SK-N-SH treated with all-trans-retinoic acid at 6 μM for 48 hours (cell line): Measurements from ENCODE around the gene ZNF473.

ENCODE experiments used
- ATAC-seq: fragments of 200-7000 bp; cut with Tn5 transposase; 3 replicates; pipeline ENCODE4 v1.9.1; 2020; ENCODE audit warnings: mild to moderate bottlenecking, moderate library complexity
- ARNTL ChIP-seq: fragments of 450-650 bp; formaldehyde crosslinking; IDR thresholded peaks from 2 replicates; pipeline ENCODE4 v1.5.0; 2020; ENCODE audit warnings: low read depth, mild to moderate bottlenecking, moderate library complexity, borderline replicate concordance
- CREB5 ChIP-seq: fragments of 250-450 bp; sonication (Bioruptor Pico); IDR thresholded peaks from 2 replicates; pipeline ENCODE4 v1.5.1; 2020; ENCODE audit warnings: low read depth, mild to moderate bottlenecking, moderate library complexity
- CSDC2 ChIP-seq: fragments of 250-450 bp; sonication (Bioruptor Pico); IDR thresholded peaks from 2 replicates; pipeline ENCODE4 v1.5.0; 2020; ENCODE audit warnings: mild to moderate bottlenecking, moderate library complexity
- CSRNP3 ChIP-seq: fragments of 250-450 bp; sonication (Bioruptor Pico); IDR thresholded peaks from 2 replicates; pipeline ENCODE4 v1.5.1; 2021; ENCODE audit warnings: mild to moderate bottlenecking, moderate library complexity
- ESRRG ChIP-seq: fragments of 250-450 bp; sonication (Bioruptor Pico); IDR thresholded peaks from 2 replicates; pipeline ENCODE4 v1.6.1; 2021; ENCODE audit warnings: mild to moderate bottlenecking
- GLIS3 ChIP-seq: fragments of 250-450 bp; sonication (Bioruptor Pico); IDR thresholded peaks from 2 replicates; pipeline ENCODE4 v1.5.0; 2020; ENCODE audit warnings: mild to moderate bottlenecking, moderate library complexity
- OSR1 ChIP-seq: fragments of 250-450 bp; sonication (Bioruptor Pico); IDR thresholded peaks from 2 replicates; pipeline ENCODE4 v1.8.0; 2022; ENCODE audit warnings: moderate library complexity, mild to moderate bottlenecking, inconsistent platforms
- PATZ1 ChIP-seq: fragments of 250-450 bp; sonication (Bioruptor Pico); IDR thresholded peaks from 2 replicates; pipeline ENCODE4 v1.8.0; 2020; ENCODE audit warnings: mild to moderate bottlenecking, moderate library complexity, borderline replicate concordance
- POU6F1 ChIP-seq: fragments of 250-450 bp; sonication (Bioruptor Pico); IDR thresholded peaks from 2 replicates; pipeline ENCODE4 v1.8.0; 2021; ENCODE audit warnings: low read depth, mild to moderate bottlenecking, moderate library complexity, borderline replicate concordance
- RARB ChIP-seq: fragments of 250-450 bp; sonication (Bioruptor Pico); IDR thresholded peaks from 2 replicates; pipeline ENCODE4 v1.8.0; 2021; ENCODE audit warnings: mild to moderate bottlenecking, moderate library complexity
- TCF4 ChIP-seq: fragments of 250-450 bp; sonication (Bioruptor Pico); IDR thresholded peaks from 2 replicates; pipeline ENCODE4 v1.8.0; 2021; ENCODE audit warnings: mild to moderate bottlenecking, moderate library complexity, borderline replicate concordance
- TOX ChIP-seq: fragments of 250-450 bp; sonication (Bioruptor Pico); IDR thresholded peaks from 2 replicates; pipeline ENCODE4 v1.8.0; 2021; ENCODE audit warnings: mild to moderate bottlenecking, moderate library complexity, borderline replicate concordance
- TSHZ2 ChIP-seq: fragments of 250-450 bp; sonication (Bioruptor Pico); IDR thresholded peaks from 2 replicates; pipeline ENCODE4 v1.5.0; 2020; ENCODE audit warnings: mild to moderate bottlenecking, moderate library complexity
- ZFP3 ChIP-seq: fragments of 250-450 bp; sonication (Bioruptor Pico); IDR thresholded peaks from 2 replicates; pipeline ENCODE4 v1.5.0; 2020; ENCODE audit warnings: mild to moderate bottlenecking, moderate library complexity
- ZFP30 ChIP-seq: fragments of 450-650 bp; formaldehyde crosslinking; IDR thresholded peaks from 2 replicates; pipeline ENCODE4 v1.5.0; 2022; ENCODE audit warnings: mild to moderate bottlenecking, moderate library complexity
- ZNF565 ChIP-seq: fragments of 450-650 bp; formaldehyde crosslinking; conservative IDR thresholded peaks from 2 replicates; pipeline ENCODE4 v1.5.0; 2020; ENCODE audit warnings: low read depth, mild to moderate bottlenecking, moderate library complexity
- ZNF8 ChIP-seq: fragments of 450-650 bp; formaldehyde crosslinking; IDR thresholded peaks from 2 replicates; pipeline ENCODE4 v1.5.0; 2020; ENCODE audit warnings: mild to moderate bottlenecking, moderate library complexity

Gene ZNF473

GRCh38 chr19:50000841-50001557 lies 24.8 kb upstream of the ZNF473 start (continued):
- no peak for TF ChIP-seq PATZ1 (CRISPR knock-in tag)
- no peak for TF ChIP-seq TCF4

- no peak for TF ChIP-seq OSR1
- no peak for TF ChIP-seq GLIS3 (CRISPR knock-in tag)
- TF ChIP-seq TSHZ2 (CRISPR knock-in tag): no peak
- TF ChIP-seq ZFP3 (CRISPR knock-in tag): no peak
- no peak for TF ChIP-seq ESRRG
- TF ChIP-seq ARNTL (CRISPR knock-in tag): no peak
- no peak for TF ChIP-seq CSDC2 (CRISPR knock-in tag)
- no peak for TF ChIP-seq PATZ1 (CRISPR knock-in tag)
- TF ChIP-seq TOX (CRISPR knock-in tag): no peak
- TF ChIP-seq ZFP30 (CRISPR knock-in tag): no peak
- TF ChIP-seq RARB: no peak
- no peak for TF ChIP-seq ZNF565 (CRISPR knock-in tag)
- no peak for TF ChIP-seq POU6F1 (CRISPR knock-in tag)
- TF ChIP-seq CSRNP3 (CRISPR knock-in tag): no peak
- ATAC-seq: no peak
Measured at GRCh38 chr19:50001775-50002174, 24.0 kb upstream of the ZNF473 start.

- TF ChIP-seq ZNF8 (CRISPR knock-in tag) (no peak), CSRNP3 (CRISPR knock-in tag) (no peak), ZNF565 (CRISPR knock-in tag) (no peak), CREB5 (CRISPR knock-in tag) (no peak)
- no peak for ATAC-seq
Measured at GRCh38 chr19:50002386-50002960, 23.3 kb upstream of the ZNF473 start.
